Smooth muscle cell (in vitro differentiated cells): ENCODE measurements around the gene AR. TPM values are rescaled to one million over a fixed set of nuclear protein-coding genes. Genes with fewer than 3 reads are reported as not detected.

Experiments used
- DNase-seq: peaks from one replicate; lab custom pipeline; 2025; ENCODE audit not compliant: unreplicated experiment; lab: John Stamatoyannopoulos, UW
- H2AFZ ChIP-seq: fragments of 200-600 bp; sonication (generic); 2 replicates; pipeline ENCODE4 v1.6.0; 2016; ENCODE audit warnings: antibody characterized with exemption, low read depth, mild to moderate bottlenecking
- H3F3A ChIP-seq: fragments of 200-600 bp; sonication (generic); 2 replicates; pipeline ENCODE4 v1.6.0; 2017; ENCODE audit warnings: antibody characterized with exemption, low read depth
- H3K27ac ChIP-seq: fragments of 200-600 bp; sonication (generic); 2 replicates; pipeline ENCODE4 v1.5.1; 2016; ENCODE audit warnings: low read depth, mild to moderate bottlenecking
- H3K27me3 ChIP-seq: fragments of 200-600 bp; sonication (generic); 2 replicates; pipeline ENCODE4 v1.6.1; 2016; ENCODE audit warnings: low read depth, mild to moderate bottlenecking
- H3K36me3 ChIP-seq: fragments of 200-600 bp; sonication (generic); 2 replicates; pipeline ENCODE4 v1.5.1; 2016; ENCODE audit warnings: low read depth
- H3K4me1 ChIP-seq: fragments of 200-600 bp; sonication (generic); 2 replicates; pipeline ENCODE4 v1.5.1; 2016; ENCODE audit warnings: low read depth
- H3K4me2 ChIP-seq: fragments of 200-600 bp; sonication (generic); 2 replicates; pipeline ENCODE4 v1.6.0; 2016; ENCODE audit warnings: mild to moderate bottlenecking
- H3K4me3 ChIP-seq: fragments of 200-600 bp; sonication (generic); 2 replicates; pipeline ENCODE4 v1.5.1; 2016; ENCODE audit warnings: mild to moderate bottlenecking
- H3K79me2 ChIP-seq: fragments of 200-600 bp; sonication (generic); 2 replicates; pipeline ENCODE4 v1.6.0; 2016; ENCODE audit warnings: low read depth, mild to moderate bottlenecking
- H3K9ac ChIP-seq: fragments of 200-600 bp; sonication (generic); 2 replicates; pipeline ENCODE4 v1.6.0; 2016; ENCODE audit warnings: low read depth
- H3K9me3 ChIP-seq: fragments of 200-600 bp; sonication (generic); replicated peaks from 2 replicates; pipeline ENCODE4 v1.5.1; 2016; ENCODE audit warnings: low read depth
- H4K20me1 ChIP-seq: fragments of 200-600 bp; sonication (generic); 2 replicates; pipeline ENCODE4 v1.6.0; 2016; ENCODE audit warnings: low read depth
- WGBS: methylation state at CpG from one replicate; pipeline ENCODE4 v1.1.7; 2016; ENCODE audit warnings: low lambda C conversion rate; 5-methylcytosine and 5-hydroxymethylcytosine counted together
- polyA plus RNA-seq: library from polyadenylated mRNA; unstranded; fragments of >200 nt; fragmentation: Nextera tagmentation; extraction: Ambion mirVana; gene quantifications from 2 replicates; pipeline ENCODE4 v1.2.1, GENCODE V29; 2016
- total RNA-seq: library from RNA; depleted of rRNA; stranded (reverse); fragments of >200 nt; gene quantifications from 2 replicates; pipeline ENCODE4 v1.2.3, GENCODE V29; 2014
- TF ChIP-seq, protein P1 (sequence below): fragments of 200-600 bp; sonication (generic); IDR thresholded peaks from 2 replicates; pipeline ENCODE4 v1.5.1; 2017; ENCODE audit warnings: borderline replicate concordance, mild to moderate bottlenecking, antibody characterized with exemption; ENCODE audit not compliant: insufficient read depth, poor library complexity, severe bottlenecking

AR gene
- total and polyA plus RNA-seq, 2 experiments from 2014 or later, result 0.72 to 2.4 TPM

DNA sequence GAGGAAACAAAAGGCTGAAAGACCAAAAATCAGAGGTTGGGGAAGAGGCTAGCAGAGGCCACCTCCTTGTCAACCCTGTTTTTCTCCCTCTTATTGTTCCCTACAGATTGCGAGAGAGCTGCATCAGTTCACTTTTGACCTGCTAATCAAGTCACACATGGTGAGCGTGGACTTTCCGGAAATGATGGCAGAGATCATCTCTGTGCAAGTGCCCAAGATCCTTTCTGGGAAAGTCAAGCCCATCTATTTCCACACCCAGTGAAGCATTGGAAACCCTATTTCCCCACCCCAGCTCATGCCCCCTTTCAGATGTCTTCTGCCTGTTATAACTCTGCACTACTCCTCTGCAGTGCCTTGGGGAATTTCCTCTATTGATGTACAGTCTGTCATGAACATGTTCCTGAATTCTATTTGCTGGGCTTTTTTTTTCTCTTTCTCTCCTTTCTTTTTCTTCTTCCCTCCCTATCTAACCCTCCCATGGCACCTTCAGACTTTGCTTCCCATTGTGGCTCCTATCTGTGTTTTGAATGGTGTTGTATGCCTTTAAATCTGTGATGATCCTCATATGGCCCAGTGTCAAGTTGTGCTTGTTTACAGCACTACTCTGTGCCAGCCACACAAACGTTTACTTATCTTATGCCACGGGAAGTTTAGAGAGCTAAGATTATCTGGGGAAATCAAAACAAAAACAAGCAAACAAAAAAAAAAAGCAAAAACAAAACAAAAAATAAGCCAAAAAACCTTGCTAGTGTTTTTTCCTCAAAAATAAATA lies 179.9 kb downstream of the AR start:
- Histone ChIP-seq H3K27ac (no peak overlapping the region), H3K4me3 (no peak overlapping the region), H2AFZ (no peak overlapping the region), H4K20me1 (no peaks in the 10 kb centered on the region), H3F3A (no peaks in the 10 kb centered on the region), H3K79me2 (no peaks in the 10 kb centered on the region), H3K4me1 (no peaks in the 10 kb centered on the region), H3K27me3 (no peaks in the 10 kb centered on the region), H3K9ac (no peak overlapping the region), H3K9me3 (no peaks in the 10 kb centered on the region), H3K4me2 (no peak overlapping the region), H3K36me3 (no peaks in the 10 kb centered on the region)
- DNase-seq, result no peak
- TF ChIP-seq, protein P1, sequence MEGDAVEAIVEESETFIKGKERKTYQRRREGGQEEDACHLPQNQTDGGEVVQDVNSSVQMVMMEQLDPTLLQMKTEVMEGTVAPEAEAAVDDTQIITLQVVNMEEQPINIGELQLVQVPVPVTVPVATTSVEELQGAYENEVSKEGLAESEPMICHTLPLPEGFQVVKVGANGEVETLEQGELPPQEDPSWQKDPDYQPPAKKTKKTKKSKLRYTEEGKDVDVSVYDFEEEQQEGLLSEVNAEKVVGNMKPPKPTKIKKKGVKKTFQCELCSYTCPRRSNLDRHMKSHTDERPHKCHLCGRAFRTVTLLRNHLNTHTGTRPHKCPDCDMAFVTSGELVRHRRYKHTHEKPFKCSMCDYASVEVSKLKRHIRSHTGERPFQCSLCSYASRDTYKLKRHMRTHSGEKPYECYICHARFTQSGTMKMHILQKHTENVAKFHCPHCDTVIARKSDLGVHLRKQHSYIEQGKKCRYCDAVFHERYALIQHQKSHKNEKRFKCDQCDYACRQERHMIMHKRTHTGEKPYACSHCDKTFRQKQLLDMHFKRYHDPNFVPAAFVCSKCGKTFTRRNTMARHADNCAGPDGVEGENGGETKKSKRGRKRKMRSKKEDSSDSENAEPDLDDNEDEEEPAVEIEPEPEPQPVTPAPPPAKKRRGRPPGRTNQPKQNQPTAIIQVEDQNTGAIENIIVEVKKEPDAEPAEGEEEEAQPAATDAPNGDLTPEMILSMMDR, result no peak
- 69% methylated on average over 5 of the region's 5 CpGs for WGBS

DNA sequence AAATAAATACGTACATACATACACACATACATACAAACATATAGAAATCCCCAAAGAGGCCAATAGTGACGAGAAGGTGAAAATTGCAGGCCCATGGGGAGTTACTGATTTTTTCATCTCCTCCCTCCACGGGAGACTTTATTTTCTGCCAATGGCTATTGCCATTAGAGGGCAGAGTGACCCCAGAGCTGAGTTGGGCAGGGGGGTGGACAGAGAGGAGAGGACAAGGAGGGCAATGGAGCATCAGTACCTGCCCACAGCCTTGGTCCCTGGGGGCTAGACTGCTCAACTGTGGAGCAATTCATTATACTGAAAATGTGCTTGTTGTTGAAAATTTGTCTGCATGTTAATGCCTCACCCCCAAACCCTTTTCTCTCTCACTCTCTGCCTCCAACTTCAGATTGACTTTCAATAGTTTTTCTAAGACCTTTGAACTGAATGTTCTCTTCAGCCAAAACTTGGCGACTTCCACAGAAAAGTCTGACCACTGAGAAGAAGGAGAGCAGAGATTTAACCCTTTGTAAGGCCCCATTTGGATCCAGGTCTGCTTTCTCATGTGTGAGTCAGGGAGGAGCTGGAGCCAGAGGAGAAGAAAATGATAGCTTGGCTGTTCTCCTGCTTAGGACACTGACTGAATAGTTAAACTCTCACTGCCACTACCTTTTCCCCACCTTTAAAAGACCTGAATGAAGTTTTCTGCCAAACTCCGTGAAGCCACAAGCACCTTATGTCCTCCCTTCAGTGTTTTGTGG lies 180.7 kb downstream of the AR start:
- DNase-seq, result no peak
- Histone ChIP-seq H3K9ac (no peak overlapping the region), H4K20me1 (no peaks in the 10 kb centered on the region), H2AFZ (no peak overlapping the region), H3K4me1 (no peaks in the 10 kb centered on the region), H3K27me3 (no peaks in the 10 kb centered on the region), H3K9me3 (no peaks in the 10 kb centered on the region), H3K36me3 (no peaks in the 10 kb centered on the region), H3K4me3 (no peak overlapping the region), H3K79me2 (no peaks in the 10 kb centered on the region), H3K27ac (no peak overlapping the region), H3K4me2 (no peak overlapping the region), H3F3A (no peaks in the 10 kb centered on the region)
- TF ChIP-seq, protein P1, result no peak
- WGBS, result 73% methylated on average over 5 of the region's 5 CpGs

DNA sequence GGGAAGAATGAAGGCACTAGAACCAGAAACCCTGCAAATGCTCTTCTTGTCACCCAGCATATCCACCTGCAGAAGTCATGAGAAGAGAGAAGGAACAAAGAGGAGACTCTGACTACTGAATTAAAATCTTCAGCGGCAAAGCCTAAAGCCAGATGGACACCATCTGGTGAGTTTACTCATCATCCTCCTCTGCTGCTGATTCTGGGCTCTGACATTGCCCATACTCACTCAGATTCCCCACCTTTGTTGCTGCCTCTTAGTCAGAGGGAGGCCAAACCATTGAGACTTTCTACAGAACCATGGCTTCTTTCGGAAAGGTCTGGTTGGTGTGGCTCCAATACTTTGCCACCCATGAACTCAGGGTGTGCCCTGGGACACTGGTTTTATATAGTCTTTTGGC lies 181.7 kb downstream of the AR start:
- 83% methylated on average over 2 of the region's 2 CpGs for WGBS
- no peak overlapping the region for H2AFZ ChIP-seq

More for the DNA sequence above, 181.7 kb downstream of the AR start:
- Histone ChIP-seq H3K9ac (no peak overlapping the region), H3K36me3 (no peaks in the 10 kb centered on the region), H3K4me2 (no peak overlapping the region), H3K27me3 (no peaks in the 10 kb centered on the region), H4K20me1 (no peaks in the 10 kb centered on the region), H3K4me1 (no peaks in the 10 kb centered on the region), H3K79me2 (no peaks in the 10 kb centered on the region), H3K9me3 (no peaks in the 10 kb centered on the region), H3F3A (no peaks in the 10 kb centered on the region), H3K27ac (no peak overlapping the region), H3K4me3 (no peak overlapping the region)
- DNase-seq, result no peak
- TF ChIP-seq, protein P1, result no peak
